ENCODE results near the gene SLC39A13.

The SLC39A13 gene

GRCh38 chr11:47387944-47388696 is 20.3 kb upstream of the SLC39A13 start:
- DNase-seq = no peak

DNA sequence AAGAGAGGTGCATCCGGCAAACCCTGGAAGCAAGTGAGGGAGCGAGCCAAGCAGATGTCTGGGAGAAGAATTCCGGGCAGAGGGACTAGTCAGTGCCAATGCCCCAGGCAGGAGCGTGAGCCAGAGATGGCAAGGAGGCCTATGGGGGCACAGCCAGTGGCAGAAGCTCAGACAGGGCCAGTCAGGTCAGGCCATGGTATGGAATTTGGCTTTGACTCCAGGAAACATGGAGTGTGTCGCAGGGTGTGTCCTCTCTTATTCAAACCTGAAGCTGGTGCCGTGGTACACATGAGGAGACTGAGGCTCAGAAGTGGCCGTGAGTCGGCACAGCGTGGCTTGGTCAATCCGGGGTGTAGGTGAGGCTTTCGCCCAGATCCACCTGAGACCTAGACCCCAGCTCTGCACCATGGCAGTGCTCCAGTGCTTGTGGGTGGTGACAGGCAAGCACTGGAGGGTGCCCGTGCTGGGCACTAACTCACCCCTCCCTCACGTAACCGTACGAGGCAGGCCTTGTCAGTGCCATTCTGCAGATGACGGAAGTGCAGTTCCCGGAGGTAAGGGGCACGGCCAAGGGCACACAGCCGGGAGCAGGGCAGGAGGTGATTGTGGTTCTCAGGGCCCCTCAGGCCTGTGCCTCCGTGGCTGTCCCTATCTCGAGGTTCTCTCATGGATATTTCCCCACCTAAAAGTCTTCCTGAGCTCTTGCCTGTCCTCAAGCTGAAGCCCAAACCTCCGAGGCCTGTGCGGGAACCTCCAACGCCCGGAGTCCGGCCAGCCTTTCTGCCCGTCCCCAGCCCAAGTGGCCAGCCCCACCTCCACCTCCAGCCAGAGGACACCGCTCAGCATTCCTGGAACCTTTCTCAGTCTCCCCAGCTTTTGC is 19.5 kb upstream of the SLC39A13 start:
- no peak for DNase-seq

DNA sequence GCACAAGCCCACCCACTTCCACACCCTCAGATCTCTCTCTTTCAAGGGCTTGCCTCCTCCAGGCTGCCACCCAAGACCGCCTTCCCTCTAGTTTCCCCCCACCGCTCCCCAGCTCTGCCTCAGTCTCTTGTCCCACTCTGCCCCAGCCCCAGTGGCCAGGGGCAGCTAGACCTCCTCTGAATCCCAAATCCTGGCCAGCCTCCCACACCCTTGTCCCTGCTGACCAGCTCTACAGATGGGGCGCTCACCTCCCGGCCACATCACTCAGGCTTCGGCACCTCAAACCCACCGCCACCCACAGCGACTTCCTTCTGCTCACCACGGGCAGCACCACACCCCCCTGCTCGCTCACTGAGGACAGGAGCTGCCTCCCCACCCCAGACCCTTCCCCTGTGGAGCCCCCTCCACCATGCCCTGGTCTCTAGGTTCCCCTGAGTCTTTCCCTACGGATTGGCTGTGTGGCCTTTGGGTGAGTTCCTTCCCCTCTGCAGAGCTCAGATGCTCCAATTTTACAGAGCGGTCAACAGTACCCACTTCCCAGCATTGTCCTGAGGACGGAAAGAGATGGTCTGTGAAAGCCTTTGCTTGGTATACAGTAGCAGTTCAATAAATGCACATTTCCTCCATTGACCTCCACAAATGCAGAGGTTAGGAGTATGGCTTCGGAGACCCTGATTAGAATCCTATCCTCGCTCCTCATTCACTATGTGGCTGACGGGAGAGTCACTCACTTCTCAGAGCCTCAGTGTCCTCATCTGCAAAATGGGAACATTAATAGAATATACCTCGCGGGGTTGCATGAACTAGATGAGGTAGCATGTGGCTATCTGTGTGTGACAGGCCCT is 18.6 kb upstream of the SLC39A13 start:
- no peak for DNase-seq

GRCh38 chr11:47390422-47390760 is 18.0 kb upstream of the SLC39A13 start:
- DNase-seq = no peak

DNA sequence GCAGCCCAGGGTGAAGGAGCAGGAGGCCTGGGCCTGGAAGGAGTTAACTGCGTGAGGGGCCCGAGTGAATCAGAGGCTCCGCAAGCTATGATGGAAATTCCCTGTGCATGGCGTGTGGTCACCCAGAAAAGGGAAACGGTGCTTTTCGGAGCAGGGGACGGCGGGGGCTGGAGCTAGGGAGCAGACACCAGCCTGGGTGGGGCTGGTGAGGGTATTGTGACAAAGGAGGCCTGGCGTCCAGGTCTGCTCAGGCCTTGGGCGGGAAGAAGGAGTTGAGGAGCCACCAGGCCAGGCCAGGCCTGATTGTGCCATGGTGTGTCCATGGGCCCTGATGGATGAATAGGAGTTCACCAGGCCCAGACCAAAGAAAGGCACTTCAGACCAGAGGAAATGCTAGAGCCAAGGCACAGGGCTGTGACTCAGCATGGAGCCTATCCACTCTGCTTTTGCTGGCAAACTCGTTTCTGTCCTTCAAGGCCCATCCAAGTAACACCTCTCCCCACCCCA is 17.3 kb upstream of the SLC39A13 start:
- DNase-seq = no peak

DNA sequence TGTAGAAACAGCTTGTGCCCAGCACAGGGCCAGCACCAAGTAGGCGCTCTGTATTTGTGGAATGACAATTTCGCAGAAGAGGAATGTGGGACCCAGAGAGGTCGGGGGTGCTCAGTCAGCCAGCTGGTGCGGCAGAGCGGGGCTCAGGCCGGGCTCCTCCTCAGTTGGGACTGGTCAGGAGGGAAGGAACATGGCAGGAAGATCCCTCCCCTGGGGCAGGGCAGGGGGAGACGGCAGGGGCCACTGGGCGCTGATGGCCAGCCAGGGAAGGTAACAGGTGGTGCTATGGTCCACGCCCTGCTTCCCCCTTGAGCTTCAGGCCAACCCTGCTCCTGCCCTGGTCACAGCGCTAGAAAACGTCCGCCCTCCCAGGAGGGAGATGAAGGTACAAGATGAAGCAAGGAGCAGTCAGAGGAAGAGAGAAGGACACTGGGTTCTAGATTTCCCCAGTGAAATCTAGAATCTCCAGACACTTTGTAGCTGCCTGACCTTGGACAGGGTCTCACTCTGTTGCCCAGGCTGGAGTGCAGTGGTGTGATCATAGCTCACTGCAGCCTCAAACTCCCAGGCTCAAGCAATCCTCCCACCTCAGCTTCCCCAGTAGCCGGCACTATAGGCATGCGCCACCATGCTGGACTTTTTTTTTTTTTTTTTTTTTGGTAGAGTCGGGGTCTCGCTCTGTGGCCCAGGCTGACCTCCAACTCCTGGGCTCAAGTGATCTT is 16.5 kb upstream of the SLC39A13 start:
- DNase-seq = no peak

GRCh38 chr11:47392546-47393162 is 15.7 kb upstream of the SLC39A13 start:
- DNase-seq = no peak

DNA sequence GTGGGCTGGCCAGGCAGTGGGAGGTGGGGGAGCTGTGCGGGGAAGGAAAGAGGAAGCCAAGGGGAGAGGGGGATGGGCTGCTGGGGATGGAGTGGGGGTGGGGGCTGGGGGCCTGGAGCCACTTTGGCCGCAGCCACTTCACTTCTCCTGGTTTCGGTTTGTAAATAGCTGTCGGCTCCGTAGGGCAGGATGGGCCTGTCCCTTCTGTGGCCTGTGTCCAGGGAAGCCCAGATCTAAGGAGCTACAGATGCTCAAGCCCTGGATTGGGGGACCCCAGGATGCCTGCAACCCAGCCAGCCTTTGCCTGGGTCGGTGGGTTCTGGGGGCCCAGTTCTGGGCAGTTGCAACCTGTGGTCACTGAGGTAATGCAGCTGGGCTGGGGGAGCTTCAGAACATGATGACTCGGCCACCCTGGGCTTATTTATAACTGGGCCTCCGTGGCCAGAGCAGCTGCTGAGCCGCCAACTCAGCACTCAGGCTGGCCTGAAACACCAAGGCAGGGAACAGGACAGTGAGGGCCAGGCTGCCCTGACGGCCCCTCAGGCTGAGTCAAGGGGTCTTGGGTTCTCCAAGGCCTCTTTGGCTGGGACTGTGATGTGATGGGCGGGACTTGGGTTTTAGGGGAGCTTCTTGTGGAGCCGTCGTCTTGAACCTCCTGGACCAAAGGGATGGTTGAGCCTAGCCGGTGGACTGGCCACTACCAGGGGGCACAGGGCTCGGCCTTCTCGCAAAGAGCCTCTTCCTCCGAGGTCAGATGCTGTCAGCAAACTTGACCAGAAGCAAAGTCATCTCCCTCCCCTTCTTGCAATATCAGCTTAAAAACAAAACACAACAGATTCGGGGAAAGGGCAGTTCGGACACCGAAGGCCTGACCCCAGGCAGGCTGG is 15.0 kb upstream of the SLC39A13 start:
- no peak for DNase-seq

DNA sequence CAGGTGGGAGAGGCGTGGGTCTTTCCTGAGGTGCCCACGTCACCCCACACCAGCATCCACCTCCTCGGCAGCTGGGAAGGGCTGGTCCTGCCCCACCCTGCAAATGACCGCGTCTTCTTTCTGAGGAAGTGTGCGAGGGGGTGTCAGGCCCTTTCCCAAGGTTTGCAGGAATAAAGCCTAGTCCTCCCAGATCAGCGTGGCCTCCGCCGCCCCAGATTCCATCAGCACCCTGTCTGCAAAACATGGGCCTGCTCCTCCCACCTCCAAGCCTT is 14.4 kb upstream of the SLC39A13 start:
- DNase-seq = no peak

- DNase-seq = no peak
These were observed 13.8 kb upstream of the SLC39A13 start for GRCh38 chr11:47394322-47395222.

- no peak for DNase-seq
These were observed 13.0 kb upstream of the SLC39A13 start for GRCh38 chr11:47395223-47396048.

DNA sequence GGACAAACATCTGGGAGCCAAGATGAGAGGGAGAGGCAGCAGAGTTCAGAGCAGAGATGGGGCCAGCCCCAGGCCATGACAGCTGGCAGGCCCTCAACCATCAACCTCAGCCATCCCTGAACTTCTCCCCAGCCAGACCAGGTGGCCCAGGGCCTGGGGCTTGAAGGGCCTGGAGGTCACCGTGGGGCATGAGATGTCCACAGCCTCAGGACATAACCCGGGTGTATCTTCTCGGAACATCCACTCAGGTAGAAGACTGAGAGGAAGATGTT is 12.4 kb upstream of the SLC39A13 start:
- no peak for DNase-seq

DNA sequence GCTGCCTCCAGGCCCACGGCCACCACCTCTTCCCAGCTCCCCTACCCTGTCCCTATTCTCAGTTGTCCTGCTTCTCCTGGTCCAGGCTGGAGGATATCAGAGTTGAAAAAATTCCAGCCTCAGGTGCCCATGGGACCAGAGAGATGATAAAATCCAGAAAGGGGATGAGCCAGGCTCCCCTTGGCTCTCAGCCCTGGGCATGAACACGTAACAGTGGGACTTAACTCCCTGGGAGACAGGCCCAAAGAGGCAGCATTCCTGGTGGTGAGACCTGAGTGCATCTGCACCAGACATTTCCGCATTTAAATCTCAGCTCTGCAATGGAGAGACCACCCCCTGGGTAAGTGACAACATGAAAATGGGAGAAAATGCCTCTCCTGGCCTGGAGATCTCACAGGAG is 10.4 kb upstream of the SLC39A13 start:
- DNase-seq = no peak

DNA sequence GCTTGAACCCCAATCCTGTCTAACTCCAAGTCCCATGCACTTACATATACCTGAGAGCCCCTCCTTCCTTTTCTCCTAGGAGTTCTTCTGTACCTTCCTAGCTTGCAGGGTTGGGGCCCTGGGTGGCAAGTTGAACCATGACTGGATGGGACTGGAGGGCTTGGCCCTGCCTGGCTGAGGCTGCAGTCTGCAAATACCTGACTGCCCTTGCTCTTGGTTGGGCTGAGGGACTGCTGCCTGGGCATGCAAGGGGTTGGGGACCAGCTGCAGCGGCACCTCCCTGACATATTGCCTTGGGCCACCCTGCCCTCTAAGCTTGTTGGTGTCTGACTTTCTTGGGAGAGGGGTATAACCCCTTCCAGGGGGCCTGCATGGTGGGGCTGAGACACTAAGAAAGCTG is 9.8 kb upstream of the SLC39A13 start:
- no peak for DNase-seq

GRCh38 chr11:47399860-47400767 is 8.3 kb upstream of the SLC39A13 start:
- DNase-seq = no peak

DNA sequence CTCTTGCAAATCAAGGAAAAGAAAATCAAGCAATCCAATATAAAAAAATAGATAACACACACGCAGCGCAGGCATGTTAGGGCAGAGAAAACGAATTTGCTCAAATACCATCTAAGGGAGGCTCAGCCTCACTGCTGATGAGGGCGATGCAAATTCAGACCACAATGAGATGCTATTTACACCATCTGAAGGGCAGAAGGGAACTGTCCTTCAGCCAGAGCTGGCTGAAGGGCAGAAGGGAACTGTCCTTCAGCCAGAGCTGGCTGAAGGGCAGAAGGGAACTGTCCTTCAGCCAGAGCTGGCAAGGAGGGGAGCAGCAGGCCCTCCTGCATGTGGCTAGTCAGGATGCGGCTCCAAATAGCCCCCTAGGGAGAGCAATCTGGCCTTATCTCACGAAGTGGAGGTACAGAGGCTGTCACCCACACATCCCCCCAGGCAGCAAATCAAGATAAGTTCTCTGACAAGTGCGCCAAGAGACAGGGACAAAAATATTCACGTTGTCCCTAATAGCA is 7.6 kb upstream of the SLC39A13 start:
- no peak for DNase-seq

- no peak for DNase-seq
These were observed 5.3 kb upstream of the SLC39A13 start for GRCh38 chr11:47403135-47403534.

DNA sequence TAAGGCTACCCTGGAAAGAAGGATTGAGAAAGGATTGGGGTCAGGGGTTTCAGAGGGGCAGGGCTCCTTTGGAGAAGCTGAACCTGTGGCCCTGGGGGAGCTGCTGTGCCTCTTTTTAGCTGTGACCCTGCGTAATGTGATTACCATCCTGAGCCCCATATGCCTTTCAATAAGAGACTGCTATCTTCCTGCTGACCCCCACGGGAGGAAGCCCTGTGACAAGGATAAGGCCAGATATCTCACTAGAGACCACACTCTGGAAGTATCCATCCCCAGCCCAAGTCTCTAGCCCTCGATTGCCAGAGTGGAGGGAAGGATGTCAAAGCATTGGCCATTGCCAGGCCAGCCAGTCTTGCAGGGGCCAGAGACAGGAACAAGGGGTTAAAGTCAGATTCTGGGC is 4.8 kb upstream of the SLC39A13 start:
- no peak for DNase-seq
